Trophoblast cell (in vitro differentiated cells and primary cell): ENCODE results near the gene SLC26A9.

Experiments
- DNase-seq, 2 donors: peaks; one replicate each; pipeline ENCODE4 v3.0.0-alpha.2; 2016
- H2AFZ ChIP-seq: 2 replicates; pipeline ENCODE4 v1.6.1; 2013; ENCODE audit warnings: low read length, moderate library complexity, mild to moderate bottlenecking; ENCODE audit not compliant: insufficient read depth, poor library complexity
- H2AK5ac ChIP-seq: 2 replicates; pipeline ENCODE4 v1.6.1; 2013; ENCODE audit warnings: mild to moderate bottlenecking, low read length
- H2BK120ac ChIP-seq: 2 replicates; pipeline ENCODE4 v1.6.1; 2013; ENCODE audit warnings: low read length, mild to moderate bottlenecking, moderate library complexity; ENCODE audit not compliant: insufficient read depth, poor library complexity
- H2BK12ac ChIP-seq: 2 replicates; pipeline ENCODE4 v1.6.1; 2013; ENCODE audit warnings: mild to moderate bottlenecking, low read length, moderate library complexity
- H2BK5ac ChIP-seq: 2 replicates; pipeline ENCODE4 v1.6.1; 2013; ENCODE audit warnings: low read length, low read depth, moderate library complexity, mild to moderate bottlenecking; ENCODE audit not compliant: poor library complexity
- H3K14ac ChIP-seq: 2 replicates; pipeline ENCODE4 v1.6.1; 2013; ENCODE audit warnings: mild to moderate bottlenecking, low read length
- H3K18ac ChIP-seq: 2 replicates; pipeline ENCODE4 v1.6.1; 2013; ENCODE audit warnings: mild to moderate bottlenecking, low read length
- H3K23ac ChIP-seq: 2 replicates; pipeline ENCODE4 v1.6.1; 2013; ENCODE audit warnings: low read length
- H3K27ac ChIP-seq: 2 replicates; pipeline ENCODE4 v1.5.1; 2013; ENCODE audit warnings: low read depth, mild to moderate bottlenecking, inconsistent platforms, low read length, moderate library complexity
- H3K27me3 ChIP-seq: 2 replicates; pipeline ENCODE4 v1.6.1; 2013; ENCODE audit warnings: inconsistent platforms, mild to moderate bottlenecking, low read length, moderate library complexity; ENCODE audit not compliant: insufficient read depth
- H3K36me3 ChIP-seq, 2 experiments: 1 replicate in 1 of 2; 2 replicates in 1 of 2; pipeline ENCODE4 v1.6.1; 2013; ENCODE audit warnings: low read length in 2 of 2, mild to moderate bottlenecking in 2 of 2, moderate library complexity in 1 of 2; ENCODE audit not compliant: insufficient read depth in 2 of 2, control insufficient read depth in 1 of 2
- H3K4ac ChIP-seq: 2 replicates; pipeline ENCODE4 v1.6.1; 2013; ENCODE audit warnings: low read depth, mild to moderate bottlenecking, low read length, moderate library complexity
- H3K4me1 ChIP-seq, 2 experiments: 1 replicate in 1 of 2; 2 replicates in 1 of 2; pipeline ENCODE4 v1.6.1; 2013; ENCODE audit warnings: low read length in 2 of 2, mild to moderate bottlenecking in 2 of 2, moderate library complexity in 1 of 2; ENCODE audit not compliant: insufficient read depth in 2 of 2, control insufficient read depth in 1 of 2
- H3K4me2 ChIP-seq: 2 replicates; pipeline ENCODE4 v1.6.1; 2013; ENCODE audit warnings: inconsistent platforms, mild to moderate bottlenecking, low read length, moderate library complexity
- H3K4me3 ChIP-seq: 2 replicates; pipeline ENCODE4 v1.5.1; 2013; ENCODE audit warnings: mild to moderate bottlenecking, low read depth, low read length, inconsistent platforms
- H3K79me1 ChIP-seq: one replicate; pipeline ENCODE4 v1.6.1; 2013; ENCODE audit warnings: low read length
- H3K79me2 ChIP-seq: 2 replicates; pipeline ENCODE4 v1.6.1; 2013; ENCODE audit warnings: low read length, mild to moderate bottlenecking; ENCODE audit not compliant: control insufficient read depth, insufficient read depth, poor library complexity
- H3K9ac ChIP-seq: 2 replicates; pipeline ENCODE4 v1.6.1; 2013; ENCODE audit warnings: mild to moderate bottlenecking, low read length
- H3K9me3 ChIP-seq: 2 replicates; pipeline ENCODE4 v1.6.1; 2013; ENCODE audit warnings: low read depth, mild to moderate bottlenecking, control low read depth, inconsistent platforms, low read length; ENCODE audit not compliant: insufficient read depth
- H4K12ac ChIP-seq: 2 replicates; pipeline ENCODE4 v1.6.1; 2013; ENCODE audit warnings: low read depth, mild to moderate bottlenecking, low read length, moderate library complexity
- H4K8ac ChIP-seq: 2 replicates; pipeline ENCODE4 v1.6.1; 2013; ENCODE audit warnings: low read depth, mild to moderate bottlenecking, low read length, moderate library complexity
- H4K91ac ChIP-seq: one replicate; pipeline ENCODE4 v1.6.1; 2013; ENCODE audit warnings: low read depth, mild to moderate bottlenecking, low read length, moderate library complexity
- WGBS: extraction: QIAGEN DNeasy Blood & Tissue Kit; methylation state at CpG from one replicate; pipeline ENCODE4 v1.1.7; 2013; ENCODE audit warnings: missing lambda C conversion rate; ENCODE audit not compliant: insufficient read length, insufficient coverage; ENCODE audit errors: extremely low coverage; 5-methylcytosine and 5-hydroxymethylcytosine counted together

Gene SLC26A9

GRCh38 chr1:205979301-205979700 is 36.0 kb upstream of the SLC26A9 start:
- Histone ChIP-seq H3K14ac (no peak overlapping the region), H3K9ac (no peak overlapping the region)
- no CpG with 5 or more reads among the region's 6 CpGs for WGBS

GRCh38 chr1:205978676-205979075 is 35.4 kb upstream of the SLC26A9 start:
- Histone ChIP-seq H2AK5ac (no peak overlapping the region), H2BK5ac (no peak overlapping the region), H4K8ac (no peak overlapping the region), H3K14ac (no peak overlapping the region), H2AFZ (no peak overlapping the region), H3K4ac (no peak overlapping the region), H3K9ac (no peak overlapping the region), H2BK120ac (no peak overlapping the region), H3K79me2 (no peaks in the 10 kb centered on the region), H3K18ac (no peak overlapping the region), H3K4me1 (peaks cover 0 to 3% of the 10 kb centered on the region in 2 experiments), H3K79me1 (no peaks in the 10 kb centered on the region), H3K36me3 (no peaks in the 10 kb centered on the region), H3K4me3 (no peak overlapping the region), H4K12ac (no peak overlapping the region), H3K27me3 (no peaks in the 10 kb centered on the region), H3K23ac (no peak overlapping the region), H2BK12ac (no peak overlapping the region), H4K91ac (no peak overlapping the region), H3K27ac (no peak overlapping the region), H3K4me2 (no peak overlapping the region), H3K9me3 (peaks cover 9% of the 10 kb centered on the region)
- no CpG with 5 or more reads among the region's 7 CpGs for WGBS
- no peak for DNase-seq

More at GRCh38 chr1:205979301-205979700, 36.0 kb upstream of the SLC26A9 start:
- no peaks in the 10 kb centered on the region for H3K27me3 ChIP-seq
- no peak overlapping the region for H3K27ac ChIP-seq
- H3K4me1 ChIP-seq = peaks cover 5 to 6% of the 10 kb centered on the region in 2 experiments
- no peak overlapping the region for H2BK12ac ChIP-seq
- DNase-seq = no peak
- H3K4me3 ChIP-seq = no peak overlapping the region
- no peak overlapping the region for H4K91ac ChIP-seq
- H2AFZ ChIP-seq = no peak overlapping the region
- peaks cover 7% of the 10 kb centered on the region for H3K9me3 ChIP-seq
- no peaks in the 10 kb centered on the region for H3K36me3 ChIP-seq
- H3K79me2 ChIP-seq = no peaks in the 10 kb centered on the region
- no peak overlapping the region for H3K4me2 ChIP-seq
- no peak overlapping the region for H3K23ac ChIP-seq
- H3K79me1 ChIP-seq = no peaks in the 10 kb centered on the region
- H2AK5ac ChIP-seq = no peak overlapping the region
- no peak overlapping the region for H3K4ac ChIP-seq
- H4K8ac ChIP-seq = no peak overlapping the region
- no peak overlapping the region for H2BK120ac ChIP-seq
- H2BK5ac ChIP-seq = no peak overlapping the region
- no peak overlapping the region for H4K12ac ChIP-seq
- H3K18ac ChIP-seq = no peak overlapping the region

- H4K91ac ChIP-seq = no peak overlapping the region
- H3K27me3 ChIP-seq = no peaks in the 10 kb centered on the region
- no peaks in the 10 kb centered on the region for H3K79me2 ChIP-seq
- H3K9me3 ChIP-seq = peaks cover 20% of the 10 kb centered on the region
- no peak overlapping the region for H3K4me2 ChIP-seq
- DNase-seq = peak; percentile 70 to 86
- no peak overlapping the region for H2BK120ac ChIP-seq
- H4K12ac ChIP-seq = no peak overlapping the region
- H3K9ac ChIP-seq = no peak overlapping the region
- H3K4me1 ChIP-seq = peaks cover 0 to 3% of the 10 kb centered on the region in 2 experiments
- H3K23ac ChIP-seq = no peak overlapping the region
- H3K4ac ChIP-seq = no peak overlapping the region
- H2BK5ac ChIP-seq = no peak overlapping the region
- WGBS = no CpG with 5 or more reads among the region's 2 CpGs
- no peak overlapping the region for H2BK12ac ChIP-seq
- no peak overlapping the region for H2AK5ac ChIP-seq
- H4K8ac ChIP-seq = no peak overlapping the region
- no peak overlapping the region for H2AFZ ChIP-seq
- no peaks in the 10 kb centered on the region for H3K79me1 ChIP-seq
- no peak overlapping the region for H3K14ac ChIP-seq
- no peak overlapping the region for H3K27ac ChIP-seq
- H3K4me3 ChIP-seq = no peak overlapping the region
- no peak overlapping the region for H3K18ac ChIP-seq
- H3K36me3 ChIP-seq = no peaks in the 10 kb centered on the region
Measured at GRCh38 chr1:205977402-205978014, 34.3 kb upstream of the SLC26A9 start.

- peak; percentile 29 to 42 for DNase-seq
- Histone ChIP-seq H2BK12ac (no peak overlapping the region), H3K27ac (no peak overlapping the region), H3K79me2 (no peaks in the 10 kb centered on the region), H3K18ac (no peak overlapping the region), H3K79me1 (no peaks in the 10 kb centered on the region), H3K4me2 (no peak overlapping the region), H2AFZ (no peak overlapping the region), H4K91ac (no peak overlapping the region), H4K12ac (no peak overlapping the region), H2BK120ac (no peak overlapping the region), H3K23ac (no peak overlapping the region), H3K36me3 (no peaks in the 10 kb centered on the region), H3K14ac (no peak overlapping the region), H2BK5ac (no peak overlapping the region), H3K9me3 (peaks cover 20% of the 10 kb centered on the region), H3K4ac (no peak overlapping the region), H3K27me3 (no peaks in the 10 kb centered on the region), H3K4me1 (peaks cover 0 to 3% of the 10 kb centered on the region in 2 experiments), H3K4me3 (no peak overlapping the region), H4K8ac (no peak overlapping the region), H3K9ac (no peak overlapping the region), H2AK5ac (no peak overlapping the region)
- no CpG with 5 or more reads among the region's 8 CpGs for WGBS
Measured at GRCh38 chr1:205976708-205977401, 33.6 kb upstream of the SLC26A9 start.
